Ishikawa (cell line): ENCODE data around the gene UBE2M.

Experiments
- TAF1 ChIP-seq: IDR thresholded peaks from 2 replicates; pipeline ENCODE4 v1.6.1; 2012; ENCODE audit warnings: low read depth, mild to moderate bottlenecking
- TEAD4 ChIP-seq: IDR thresholded peaks from 2 replicates; pipeline ENCODE4 v1.6.1; 2012
- YY1 ChIP-seq: IDR thresholded peaks from 2 replicates; pipeline ENCODE4 v1.6.1; 2012; ENCODE audit warnings: low read depth
- ZBTB7A ChIP-seq: IDR thresholded peaks from 2 replicates; pipeline ENCODE4 v1.6.1; 2012; ENCODE audit warnings: low read depth

DNA sequence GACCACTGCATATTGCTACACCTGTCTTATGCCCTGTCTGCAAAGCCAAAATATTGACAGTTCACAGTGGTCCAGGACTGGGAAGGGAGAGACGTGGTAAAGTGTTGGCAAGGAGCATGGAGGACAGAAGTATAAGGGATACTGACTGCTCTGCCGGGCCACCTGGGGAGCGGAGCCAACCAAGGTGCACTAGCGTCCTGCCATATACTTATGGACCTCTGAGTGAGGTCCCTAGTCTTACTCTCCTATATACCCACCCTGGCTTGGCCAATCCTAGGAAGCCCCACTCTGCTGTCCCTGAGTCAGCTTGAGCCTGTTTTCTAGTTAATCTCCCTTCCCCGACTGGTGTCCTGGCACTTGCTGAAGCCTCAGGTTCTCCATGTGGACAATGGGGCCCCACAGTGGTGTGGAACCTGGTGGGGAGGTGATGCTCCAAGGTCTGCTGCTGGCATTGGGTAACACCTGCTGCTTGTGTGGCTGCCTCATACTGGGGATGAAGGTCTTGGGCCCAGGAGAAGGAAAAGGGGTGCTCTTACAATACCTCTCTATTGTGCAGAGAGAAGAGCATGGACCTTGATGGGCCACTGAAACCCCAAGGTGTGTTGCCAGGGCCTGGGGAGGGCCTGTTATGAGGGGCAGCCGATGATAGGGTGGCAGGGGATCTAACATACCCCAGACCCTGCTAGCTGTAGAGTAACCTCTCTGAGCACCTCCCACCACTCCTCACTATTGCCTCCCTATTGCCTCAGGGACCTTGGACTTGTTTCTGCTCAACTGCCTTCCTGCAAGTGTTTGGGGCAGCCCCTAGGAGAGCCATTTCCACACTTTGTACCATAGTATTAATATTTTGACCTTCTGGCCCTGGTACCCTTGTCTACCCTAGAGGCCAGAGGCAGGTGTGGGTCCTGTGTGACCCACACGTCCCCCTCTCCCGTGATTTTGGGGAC is 21.3 kb downstream of the UBE2M start:
- no peak for TF ChIP-seq ZBTB7A
- no peak for TF ChIP-seq YY1
- TF ChIP-seq TAF1, result no peak
- TF ChIP-seq TEAD4, result no peak
